Measurements from ENCODE around the gene GRSF1.
"Not testable (repeated sequence)": the region's sequence is repeated elsewhere in the genome, so short reads cannot be mapped to it uniquely, and the experiment has no call there.

Gene GRSF1

DNA sequence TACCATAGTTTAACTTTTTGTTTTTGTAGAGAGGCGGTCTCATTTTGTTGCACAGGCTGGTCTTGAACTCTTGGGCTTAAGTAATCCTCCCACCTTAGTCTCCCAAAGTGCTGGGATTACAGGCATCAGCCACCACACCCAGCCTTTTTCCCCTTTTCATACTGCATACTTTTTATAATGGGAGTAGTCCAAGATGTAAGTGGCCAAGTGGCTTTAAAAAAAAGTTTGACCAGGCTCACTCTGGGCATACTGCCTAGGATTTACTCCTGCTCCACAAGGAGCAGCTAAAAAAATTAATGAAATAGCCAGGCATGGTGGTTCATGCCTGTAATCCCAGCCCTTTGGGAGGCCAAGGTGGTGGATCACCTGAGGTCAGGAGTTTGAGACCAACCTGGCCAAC lies 6.0 kb downstream of the GRSF1 start:
- no peak for DNase-seq (ENCODE audit: low read depth in 2 of 2)

DNA sequence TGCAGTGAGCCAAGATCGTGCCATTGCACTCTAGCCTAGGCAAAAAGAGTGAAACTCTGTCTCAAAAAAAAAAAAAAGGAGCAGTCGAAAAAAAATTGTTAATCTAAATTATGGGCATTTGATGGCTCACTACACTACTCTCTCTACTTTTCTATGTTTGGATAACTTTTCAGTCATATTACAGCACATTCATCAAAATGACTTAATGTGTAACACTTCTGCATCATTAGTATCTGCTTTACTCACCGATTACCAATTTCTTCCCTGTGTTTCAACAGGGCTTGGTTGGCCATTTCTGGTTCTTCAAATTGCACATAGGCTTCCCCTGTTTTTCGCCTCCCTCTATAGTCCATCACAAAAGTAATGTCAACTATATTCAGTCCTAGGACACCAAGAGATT lies 8.4 kb downstream of the GRSF1 start:
- DNase-seq (ENCODE audit: low read depth in 2 of 2) = no peak

DNA sequence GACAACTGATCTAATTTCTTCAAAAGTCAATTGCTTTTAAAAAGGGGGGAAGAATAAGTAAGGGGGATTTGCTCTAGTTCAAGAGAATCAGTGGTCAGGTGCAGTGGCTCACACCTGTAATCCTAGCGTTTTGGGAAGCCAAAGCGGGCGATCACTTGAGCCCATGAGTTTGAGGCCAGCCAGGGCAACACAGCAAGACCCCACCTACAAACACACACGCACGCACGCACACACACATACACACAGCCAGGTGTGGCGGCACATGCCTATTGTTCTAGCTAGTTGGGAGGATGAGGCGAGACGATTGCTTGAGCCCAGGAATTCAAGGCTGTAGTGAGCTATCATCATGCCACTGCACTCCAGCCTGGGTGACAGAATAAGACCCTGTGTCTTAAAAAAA lies 9.6 kb downstream of the GRSF1 start:
- no peak for DNase-seq (ENCODE audit: low read depth in 2 of 2)

DNA sequence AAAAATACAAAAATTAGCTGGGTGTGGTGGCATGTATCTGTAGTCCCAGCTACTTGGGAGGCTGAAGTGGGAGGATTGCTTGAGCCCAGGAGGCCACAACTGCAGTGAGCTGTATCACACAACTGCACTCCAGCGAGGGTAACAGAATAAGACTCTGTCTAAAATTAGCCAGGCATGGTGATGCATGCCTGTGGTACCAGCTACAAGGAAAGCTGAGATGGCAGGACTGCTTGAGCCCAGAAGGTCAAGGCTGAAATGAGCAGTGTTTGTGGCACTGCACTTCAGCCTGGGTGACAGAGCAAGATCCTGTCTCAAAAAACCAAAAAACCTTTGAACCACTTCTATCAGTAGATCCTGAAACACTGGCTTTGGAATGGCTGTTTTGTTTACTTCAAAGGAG lies 10.2 kb downstream of the GRSF1 start:
- DNase-seq (ENCODE audit: low read depth in 2 of 2) = no peak

DNA sequence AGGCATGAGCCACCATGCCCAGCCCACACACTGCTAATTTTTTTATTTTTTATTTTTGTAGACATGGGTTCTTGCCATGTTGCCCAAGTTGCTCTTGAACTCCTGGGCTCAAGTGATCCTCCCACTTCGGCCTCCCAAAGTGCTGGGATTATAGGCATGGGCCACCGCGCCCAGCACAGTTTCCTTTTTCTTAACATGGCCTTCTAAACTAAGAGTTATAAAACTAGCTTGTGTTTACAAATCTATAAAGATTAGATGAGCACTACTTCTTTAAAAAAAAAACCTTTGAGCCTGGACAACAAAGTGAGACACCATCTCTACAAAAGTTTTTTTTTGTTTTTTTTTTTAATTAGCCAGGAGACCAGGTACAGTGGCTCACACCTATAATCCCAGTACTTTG lies 10.7 kb downstream of the GRSF1 start:
- no peak for DNase-seq (ENCODE audit: low read depth in 2 of 2)

DNA sequence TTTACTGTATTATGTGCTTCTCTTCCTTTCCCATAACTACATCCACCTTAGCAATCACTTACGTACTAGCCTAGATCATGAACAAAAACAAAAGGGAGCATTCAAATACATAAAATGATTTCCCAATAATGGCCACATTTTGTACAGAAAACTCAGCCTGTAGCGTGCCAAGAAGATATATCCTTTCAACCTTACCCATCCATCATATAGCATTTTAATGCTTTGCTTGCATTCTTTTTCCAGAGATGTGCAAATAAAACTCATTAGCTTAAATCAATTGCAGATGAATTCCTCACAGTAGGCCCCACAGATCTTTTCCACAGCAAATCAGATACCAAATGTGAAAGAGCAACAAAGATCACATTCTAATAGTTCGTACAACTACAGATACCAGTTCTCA lies 20.8 kb downstream of the GRSF1 start:
- no peak for DNase-seq (ENCODE audit: low read depth in 2 of 2)

DNA sequence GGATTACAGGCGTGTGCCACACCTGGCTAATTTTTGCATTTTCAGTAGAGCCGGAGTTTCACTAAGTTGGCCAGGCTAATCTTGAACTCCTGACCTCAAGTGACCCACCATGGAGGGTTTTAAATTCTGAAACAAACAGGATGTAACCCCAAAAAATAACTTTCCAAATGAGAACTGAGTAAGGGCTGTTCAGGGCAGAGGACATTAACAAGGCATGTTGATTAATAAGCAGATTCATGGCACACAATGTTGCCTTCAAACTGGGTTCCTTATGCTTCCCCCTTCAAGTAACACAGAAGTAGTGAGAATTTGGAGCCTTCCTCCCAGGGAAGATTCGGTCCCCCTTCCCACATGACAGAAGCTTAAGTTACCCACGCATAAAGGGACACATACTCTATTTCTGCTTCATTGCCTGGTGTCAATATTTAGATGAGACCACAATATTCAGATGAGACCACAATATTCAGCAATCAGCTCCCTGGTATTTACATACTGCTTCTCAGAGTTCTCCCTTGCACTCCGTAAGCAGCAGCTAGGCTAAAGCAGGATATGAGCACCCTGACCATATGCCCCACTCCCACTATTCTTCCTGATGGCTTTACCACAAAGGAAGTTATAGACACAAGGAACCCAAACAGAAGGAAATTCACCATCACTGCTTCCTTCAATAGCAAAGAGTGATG lies 21.4 kb downstream of the GRSF1 start:
- no peak for DNase-seq (ENCODE audit: low read depth in 2 of 2)

DNA sequence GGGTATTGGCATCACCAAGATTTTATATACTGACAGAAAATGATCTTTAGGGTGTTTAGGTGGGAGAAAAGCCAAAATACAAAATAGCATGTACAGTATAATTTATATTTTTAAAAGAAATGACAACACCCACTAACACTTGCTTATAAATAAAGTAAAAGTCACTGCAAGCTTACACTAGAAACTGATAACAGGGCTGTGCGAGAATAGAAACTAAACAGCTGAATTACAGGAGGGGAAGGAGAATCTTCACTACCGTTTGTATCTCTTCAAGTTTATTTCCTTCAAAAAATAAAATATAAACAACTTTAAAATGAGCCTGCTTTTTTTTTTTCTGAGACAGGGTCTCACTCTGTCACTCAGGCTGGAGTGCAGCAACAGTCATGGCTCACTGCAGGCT lies 22.8 kb downstream of the GRSF1 start:
- DNase-seq (ENCODE audit: low read depth in 2 of 2) = no peak

DNA sequence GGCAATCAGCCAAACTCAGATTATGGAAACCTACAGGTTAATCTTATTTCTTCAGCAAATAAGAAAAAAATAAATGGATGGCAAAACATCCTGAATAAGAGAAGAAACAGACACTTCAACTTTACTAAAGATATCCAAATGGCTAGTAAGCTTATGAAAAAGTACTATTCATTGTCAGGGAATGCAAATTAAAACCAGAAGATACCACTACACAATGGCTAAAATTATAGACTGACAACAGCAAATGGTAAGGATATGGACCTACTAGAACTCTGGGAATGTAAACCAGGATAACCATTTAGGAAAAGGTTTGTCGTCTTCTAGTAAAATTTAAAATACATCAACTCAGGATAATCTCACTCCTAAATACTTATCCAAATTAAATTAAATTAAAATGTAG lies 24.3 kb downstream of the GRSF1 start:
- no peak for DNase-seq (ENCODE audit: low read depth in 2 of 2)

DNA sequence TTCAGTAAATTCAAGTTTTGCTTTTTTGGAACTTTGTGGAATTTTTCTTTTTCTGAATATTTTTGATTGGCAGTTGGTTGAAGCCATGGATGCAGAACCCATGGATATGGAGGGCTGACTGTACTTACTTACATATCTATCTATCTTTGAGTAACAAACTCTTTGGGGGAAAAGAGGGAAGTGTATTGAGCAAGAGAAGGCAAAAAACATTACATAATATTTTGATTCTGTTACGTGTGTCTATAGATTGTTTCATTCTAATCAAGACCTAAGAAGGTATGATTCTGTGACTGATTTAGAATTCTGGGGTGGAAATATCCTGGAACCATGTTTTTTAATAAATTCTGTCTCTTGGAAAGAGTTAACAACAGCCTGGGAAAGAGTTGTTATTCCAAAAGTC lies 31.5 kb downstream of the GRSF1 start:
- DNase-seq (ENCODE audit: low read depth in 2 of 2) = no peak

DNA sequence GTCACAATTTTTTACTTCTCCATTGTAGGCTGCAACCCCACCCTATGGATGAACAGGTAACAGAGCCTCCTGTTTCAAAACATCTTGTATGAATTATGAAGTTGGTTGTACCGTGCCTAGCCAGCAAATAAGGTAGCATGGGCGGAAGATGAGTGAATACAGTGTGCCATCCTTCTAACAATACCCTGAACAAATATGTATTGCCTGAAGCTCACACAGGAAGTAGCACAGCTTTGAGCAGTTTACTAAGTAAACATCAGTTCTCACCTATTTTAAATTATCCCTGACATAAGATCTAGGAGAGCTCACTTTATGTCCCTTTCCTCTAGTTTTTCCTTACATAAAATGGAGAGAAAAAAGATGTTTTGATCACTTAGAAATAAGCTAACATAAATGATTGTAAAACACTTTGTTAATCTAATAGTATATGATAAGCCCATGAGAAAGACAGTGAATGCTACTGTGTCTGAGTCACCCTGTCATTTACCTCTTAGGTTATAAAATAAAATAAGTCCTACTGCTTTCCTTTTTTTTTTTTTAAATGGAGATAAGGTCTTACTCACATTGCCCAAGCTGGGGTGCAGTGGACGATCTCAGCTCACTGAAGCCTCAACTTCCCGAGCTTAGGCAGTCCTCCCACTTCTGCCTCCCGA lies 36.6 kb downstream of the GRSF1 start:
- no peak for DNase-seq (ENCODE audit: low read depth in 2 of 2)

DNA sequence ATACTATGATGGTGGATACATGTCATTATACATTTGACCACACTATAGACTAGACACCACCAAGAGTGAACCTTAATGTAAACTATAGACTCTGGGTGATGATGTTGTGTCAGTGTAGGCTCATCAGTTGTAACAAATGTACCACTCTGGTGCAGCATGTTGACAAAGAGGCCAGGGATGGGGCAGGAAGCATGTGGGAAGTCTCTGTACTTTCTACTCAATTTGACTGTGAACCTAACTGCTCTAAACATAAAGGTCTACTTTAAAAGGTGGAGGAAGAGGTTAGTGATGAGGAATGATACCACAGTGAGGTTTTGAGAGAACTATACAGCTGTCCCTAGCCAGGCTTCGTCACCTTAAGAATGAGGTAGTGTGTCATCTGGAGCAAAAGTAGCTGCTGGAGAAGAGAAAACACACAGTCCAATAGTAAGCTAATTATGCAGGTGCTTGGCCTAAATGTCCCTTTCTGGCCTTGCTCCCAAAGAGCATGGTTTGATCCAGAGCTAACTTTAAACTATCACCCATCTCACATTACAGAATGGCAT lies 38.4 kb downstream of the GRSF1 start:
- DNase-seq (ENCODE audit: low read depth in 2 of 2) = no peak

DNA sequence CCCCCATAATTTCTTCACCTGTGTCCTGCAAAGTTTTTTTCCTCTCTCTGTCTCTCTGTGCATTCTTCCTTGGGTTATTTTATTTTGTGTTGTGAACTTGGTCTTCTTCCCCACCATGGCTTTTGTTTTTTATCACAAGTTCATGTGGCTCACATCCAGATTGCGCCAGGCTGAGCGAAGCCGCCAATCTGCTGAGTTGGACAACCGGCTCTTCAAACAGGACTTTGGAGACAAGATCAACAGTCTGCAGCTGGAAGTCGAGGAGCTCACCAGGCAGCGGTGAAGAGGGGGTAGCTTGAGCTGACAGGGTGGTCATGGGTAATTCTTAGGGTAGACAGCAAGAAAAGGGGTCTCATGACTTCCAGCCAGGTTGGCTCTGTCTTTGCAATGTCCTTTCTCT lies 46.1 kb downstream of the GRSF1 start:
- no peak for DNase-seq (ENCODE audit: low read depth in 2 of 2)

DNA sequence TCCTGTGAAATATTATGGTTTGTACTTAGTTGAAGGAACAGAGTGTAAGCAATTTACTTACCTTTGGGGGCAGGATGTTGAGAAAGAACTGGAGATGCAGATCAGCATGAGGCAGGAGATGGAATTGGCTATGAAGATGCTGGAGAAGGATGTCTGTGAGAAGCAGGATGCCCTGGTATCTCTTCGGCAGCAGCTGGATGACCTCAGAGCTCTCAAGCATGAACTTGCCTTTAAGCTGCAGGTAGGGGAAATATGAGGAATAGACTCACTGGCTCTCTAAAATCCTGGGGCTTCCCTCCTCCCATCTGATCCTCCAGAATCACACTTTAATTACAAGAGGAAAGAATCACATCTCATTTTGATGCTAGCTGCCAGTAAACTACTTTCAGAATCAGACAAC lies 51.0 kb downstream of the GRSF1 start:
- no peak for DNase-seq (ENCODE audit: low read depth in 2 of 2)

DNA sequence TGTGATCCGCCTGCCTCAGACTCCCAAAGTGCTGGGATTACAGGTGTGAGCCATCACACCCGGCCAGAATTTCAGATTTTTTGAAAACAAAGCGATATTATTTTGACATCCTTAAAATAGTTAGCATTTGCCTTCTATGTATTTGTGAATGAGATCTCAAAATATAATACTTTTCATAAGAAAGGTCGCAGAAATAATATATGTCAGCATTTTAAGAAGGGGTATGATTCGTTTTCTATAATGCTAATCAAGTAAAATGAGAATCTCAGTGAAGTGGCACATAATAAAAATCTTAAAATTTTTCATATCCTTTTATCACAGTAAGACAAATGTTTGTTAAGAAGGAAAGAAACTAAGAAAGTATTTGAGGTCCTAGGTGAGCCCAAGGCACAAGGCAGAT lies 52.2 kb downstream of the GRSF1 start:
- no peak for DNase-seq (ENCODE audit: low read depth in 2 of 2)

DNA sequence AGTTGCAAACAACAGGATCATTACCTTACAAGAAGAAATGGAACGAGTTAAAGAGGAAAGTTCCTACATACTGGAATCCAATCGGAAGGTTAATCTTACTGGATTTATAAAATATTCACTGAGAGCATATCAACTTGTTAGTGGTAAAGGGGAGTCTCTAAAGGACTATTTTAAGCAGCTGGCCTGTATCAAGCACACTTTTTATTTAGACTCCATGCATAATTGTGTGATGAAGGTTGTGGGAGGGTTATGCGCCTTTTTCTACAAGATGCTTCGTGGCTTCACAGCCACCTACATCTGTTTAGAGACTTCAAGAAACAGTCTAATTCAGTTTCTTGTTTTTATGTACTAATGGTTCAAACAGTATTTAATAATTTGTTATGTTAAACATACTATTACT lies 56.6 kb downstream of the GRSF1 start:
- no peak for DNase-seq (ENCODE audit: low read depth in 2 of 2)

DNA sequence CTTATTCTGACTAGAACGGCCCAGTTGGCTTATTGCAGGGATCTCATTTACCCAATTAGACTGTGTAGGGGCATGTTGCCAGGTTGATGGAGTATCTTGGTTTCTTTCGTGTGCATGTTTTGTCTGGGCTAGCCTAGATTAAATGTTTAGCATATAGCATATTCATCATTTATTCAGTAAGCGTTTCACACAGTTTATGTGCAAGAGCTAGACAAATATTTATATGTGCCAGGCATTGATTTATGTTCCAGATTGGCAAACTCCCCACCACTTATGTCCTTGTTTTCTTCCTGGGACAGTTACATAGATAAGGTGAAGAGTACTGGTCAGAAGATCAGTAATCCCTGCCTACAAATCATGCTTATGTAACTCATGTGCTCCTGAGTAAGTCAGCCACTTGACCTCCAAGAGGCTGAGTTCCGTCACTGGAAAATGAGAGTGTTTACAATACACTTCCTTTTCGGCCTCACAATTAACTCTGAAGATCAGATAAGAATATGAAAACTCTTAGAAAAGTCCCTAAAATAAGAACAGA lies 60.7 kb downstream of the GRSF1 start:
- DNase-seq (ENCODE audit: low read depth in 2 of 2) = no peak

DNA sequence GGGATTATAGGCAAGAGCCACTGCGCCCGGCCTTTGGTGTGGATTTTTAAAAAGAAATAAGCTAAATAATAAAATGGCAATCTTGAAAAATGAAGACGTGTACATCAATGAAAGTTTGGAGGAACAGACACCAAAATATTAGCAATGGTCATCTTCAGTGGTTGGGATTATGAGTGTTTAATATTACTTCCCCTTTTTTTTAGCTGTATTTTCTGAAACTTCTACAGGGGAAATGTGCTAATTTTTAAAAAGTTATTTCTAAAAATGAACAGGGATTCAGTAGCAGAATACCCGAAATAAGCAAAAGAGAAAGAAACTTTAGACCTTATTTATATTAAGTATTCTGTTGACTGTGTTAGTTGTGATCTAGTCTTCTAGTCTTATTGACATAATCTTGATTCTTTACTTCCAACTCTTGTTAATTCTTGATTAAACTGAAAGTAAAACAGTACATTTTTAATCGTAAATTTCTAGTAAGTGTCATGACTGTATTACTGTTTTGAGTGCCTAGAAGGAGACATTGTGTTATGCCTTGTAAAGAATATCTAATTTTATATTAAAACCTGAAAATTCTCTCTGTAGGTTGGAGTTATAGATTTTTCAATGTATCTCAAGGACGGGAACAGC lies 66.6 kb downstream of the GRSF1 start:
- no peak for DNase-seq (ENCODE audit: low read depth in 2 of 2)

DNA sequence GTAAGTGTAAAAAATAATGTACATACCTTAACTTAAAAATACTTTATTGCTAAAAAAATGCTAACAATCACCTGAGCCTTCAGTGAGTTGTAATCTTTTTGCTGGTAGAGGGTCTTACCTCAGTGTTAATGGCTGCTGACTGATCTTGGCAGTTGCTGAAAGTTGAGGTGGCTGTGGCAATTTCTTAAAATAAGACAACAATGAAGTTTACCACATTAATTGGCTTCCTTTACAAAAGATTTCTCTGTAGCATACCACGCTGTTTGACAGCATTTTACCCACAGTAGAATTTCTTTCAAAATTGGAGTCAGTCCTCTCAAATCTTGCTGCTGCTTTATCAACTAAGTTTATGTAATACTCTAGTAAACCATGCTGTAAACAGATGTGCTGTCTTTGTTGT lies 70.3 kb downstream of the GRSF1 start:
- not testable (repeated sequence) for DNase-seq (ENCODE audit: low read depth in 2 of 2)

DNA sequence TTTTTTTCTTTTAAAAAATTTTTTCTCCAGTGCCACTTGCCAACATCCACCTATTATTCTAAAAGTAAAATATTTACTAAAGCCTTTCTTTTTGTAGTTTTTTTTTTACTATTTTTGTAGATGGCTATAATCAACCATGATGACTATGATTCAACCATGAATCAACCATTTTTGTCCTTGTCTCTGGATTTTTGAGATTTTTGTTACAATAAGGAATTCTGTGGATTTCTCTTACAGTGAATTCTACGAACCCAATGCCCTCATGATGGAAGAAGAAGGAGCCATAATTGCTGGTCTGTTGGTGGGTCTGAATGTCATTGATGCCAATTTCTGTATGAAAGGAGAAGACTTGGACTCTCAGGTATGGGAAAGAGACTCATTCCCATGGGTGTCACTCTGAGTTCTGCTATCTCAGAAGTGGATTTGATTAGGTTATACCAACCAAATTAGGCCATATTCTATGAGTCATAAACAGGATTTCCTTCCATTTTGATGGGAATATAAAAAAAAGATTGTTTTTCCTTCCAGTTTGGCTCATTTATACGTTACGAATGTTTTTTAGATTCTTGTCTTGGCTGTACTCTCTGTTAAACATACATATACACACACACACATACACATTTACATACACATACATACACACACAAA lies 71.3 kb downstream of the GRSF1 start:
- no peak for DNase-seq (ENCODE audit: low read depth in 2 of 2)

All from activated CD8-positive, alpha-beta memory T cell treated with anti-CD3 and anti-CD28 coated beads for 4 hours (primary cell).